Stimulated activated CD4-positive, alpha-beta T cell treated with anti-CD3 and anti-CD28 coated beads, Interleukin-2, amount 100 ng/mL, for 24 hours (primary cell): ENCODE measurements around the gene SMIM30.
A peak's percentile ranks its signal among the peaks of the same experiment; 100 is the strongest.

Experiments used
- DNase-seq, 2 donors: peaks; one replicate each; pipeline ENCODE4 v3.0.0-alpha.2; 2020

Gene SMIM30

GRCh38 chr7:113099284-113099919, 19.0 kb downstream of the SMIM30 start:
- DNase-seq: no peak

GRCh38 chr7:113094517-113095249, 23.7 kb downstream of the SMIM30 start:
- DNase-seq: no peak

- DNase-seq: no peak
These were observed 24.8 kb downstream of the SMIM30 start for GRCh38 chr7:113093561-113093960.

GRCh38 chr7:113092762-113093161, 25.6 kb downstream of the SMIM30 start:
- DNase-seq: no peak

GRCh38 chr7:113087071-113087998, 31.0 kb downstream of the SMIM30 start:
- no peak for DNase-seq

GRCh38 chr7:113086431-113086888, 31.9 kb downstream of the SMIM30 start, which contains the start of gene GPR85:
Gene GPR85, minus strand, starts transcription at chr7:113086827. Its CDS starts 2,106 bp downstream, at chr7:113084721.
- peak in 1 of 2 donors; percentile 42 for DNase-seq

GRCh38 chr7:113085781-113086390, 32.5 kb downstream of the SMIM30 start:
- no peak for DNase-seq

- no peak for DNase-seq
These were observed 33.7 kb downstream of the SMIM30 start for GRCh38 chr7:113084496-113085172.

GRCh38 chr7:113083816-113084495, 34.4 kb downstream of the SMIM30 start:
- DNase-seq: no peak

GRCh38 chr7:113083132-113083815, 35.1 kb downstream of the SMIM30 start:
- DNase-seq: no peak

- no peak for DNase-seq
These were observed 40.0 kb downstream of the SMIM30 start for GRCh38 chr7:113078331-113078730.

GRCh38 chr7:113076703-113077102, 41.7 kb downstream of the SMIM30 start:
- DNase-seq: no peak

- no peak for DNase-seq
These were observed 46.9 kb downstream of the SMIM30 start for GRCh38 chr7:113071465-113071864.
